A673 (cell line): Measurements from ENCODE around the gene GPR156. TPM values are rescaled to one million over a fixed set of nuclear protein-coding genes. Genes with fewer than 3 reads are reported as not detected.

Experiments used
- BruUV-seq: library from RNA; stranded (reverse); fragments of 400-500 nt; replicated peaks from 2 replicates; lab custom pipeline; 2021; lab: Mats Ljungman, UMichigan
- CTCF ChIA-PET: fragments of 300-600 bp; sonication (Branson Sonifier 250); formaldehyde crosslinking; loops from one replicate; lab custom pipeline; 2022; ENCODE audit warnings: antibody characterized with exemption; lab: Charles Lee
- POLR2A ChIA-PET: fragments of 300-600 bp; sonication (Branson Sonifier 250); formaldehyde crosslinking; loops from one replicate; lab custom pipeline; 2022; ENCODE audit warnings: antibody characterized with exemption; ENCODE audit not compliant: low non-redundant PET; lab: Charles Lee
- DNase-seq: peaks from one replicate; pipeline ENCODE4 v3.0.0-alpha.2; 2015; ENCODE audit warnings: low spot score
- H3K27ac ChIP-seq: fragments of 200-600 bp; sonication (generic); 2 replicates; pipeline ENCODE4 v1.5.1; 2016; ENCODE audit warnings: mixed run types, low read depth, mild to moderate bottlenecking, mixed read lengths, antibody characterized with exemption, low read length; ENCODE audit not compliant: poor library complexity, severe bottlenecking
- H3K27me3 ChIP-seq: fragments of 200-600 bp; sonication (generic); replicated peaks from 2 replicates; pipeline ENCODE4 v1.6.1; 2017; ENCODE audit warnings: mixed run types, low read depth, mild to moderate bottlenecking, mixed read lengths, antibody characterized with exemption, low read length; ENCODE audit not compliant: insufficient read depth, poor library complexity
- H3K36me3 ChIP-seq: fragments of 200-600 bp; sonication (generic); 2 replicates; pipeline ENCODE4 v1.6.1; 2016; ENCODE audit warnings: mixed run types, mild to moderate bottlenecking, mixed read lengths, antibody characterized with exemption, low read length; ENCODE audit not compliant: insufficient read depth, poor library complexity, severe bottlenecking
- H3K4me1 ChIP-seq: fragments of 200-600 bp; sonication (generic); 2 replicates; pipeline ENCODE4 v1.6.1; 2017; ENCODE audit warnings: mixed run types, mild to moderate bottlenecking, mixed read lengths, antibody characterized with exemption, low read length; ENCODE audit not compliant: insufficient read depth, poor library complexity, severe bottlenecking
- H3K4me3 ChIP-seq: fragments of 200-600 bp; sonication (generic); 2 replicates; pipeline ENCODE4 v1.5.1; 2016; ENCODE audit warnings: low read depth, mixed run types, mild to moderate bottlenecking, mixed read lengths, low read length; ENCODE audit not compliant: poor library complexity, severe bottlenecking
- H3K9me3 ChIP-seq: fragments of 200-600 bp; sonication (generic); 2 replicates; pipeline ENCODE4 v1.6.1; 2016; ENCODE audit warnings: mixed run types, low read depth, mild to moderate bottlenecking, mixed read lengths, antibody characterized with exemption, low read length; ENCODE audit not compliant: poor library complexity, severe bottlenecking
- EZH2 ChIP-seq: fragments of 200-600 bp; sonication (generic); IDR thresholded peaks from 2 replicates; pipeline ENCODE4 v1.6.1; 2017; ENCODE audit warnings: borderline replicate concordance, low read depth, mild to moderate bottlenecking, mixed read lengths, antibody characterized with exemption, low read length; ENCODE audit not compliant: poor library complexity, severe bottlenecking
- intact Hi-C: fragments of 100-400 bp; cut with micrococcal nuclease; formaldehyde crosslinking; loops from one replicate; pipeline ENCODE4 v1.10.0; 2022; ENCODE audit not compliant: unreplicated experiment
- total RNA-seq: library from RNA; stranded (reverse); gene quantifications from 2 replicates; pipeline ENCODE4 v1.2.3, GENCODE V29; 2021
- TF ChIP-seq, protein P1 (sequence below): fragments of 300-800, 200-600 bp; sonication (generic); conservative IDR thresholded peaks from 2 replicates; pipeline ENCODE4 v1.5.1; 2017; ENCODE audit warnings: low read depth, mild to moderate bottlenecking, antibody characterized with exemption, low read length, moderate library complexity, mixed read lengths

The GPR156 gene
- total RNA-seq, 1 experiment from 2014 or later: 0.62 TPM

DNA sequence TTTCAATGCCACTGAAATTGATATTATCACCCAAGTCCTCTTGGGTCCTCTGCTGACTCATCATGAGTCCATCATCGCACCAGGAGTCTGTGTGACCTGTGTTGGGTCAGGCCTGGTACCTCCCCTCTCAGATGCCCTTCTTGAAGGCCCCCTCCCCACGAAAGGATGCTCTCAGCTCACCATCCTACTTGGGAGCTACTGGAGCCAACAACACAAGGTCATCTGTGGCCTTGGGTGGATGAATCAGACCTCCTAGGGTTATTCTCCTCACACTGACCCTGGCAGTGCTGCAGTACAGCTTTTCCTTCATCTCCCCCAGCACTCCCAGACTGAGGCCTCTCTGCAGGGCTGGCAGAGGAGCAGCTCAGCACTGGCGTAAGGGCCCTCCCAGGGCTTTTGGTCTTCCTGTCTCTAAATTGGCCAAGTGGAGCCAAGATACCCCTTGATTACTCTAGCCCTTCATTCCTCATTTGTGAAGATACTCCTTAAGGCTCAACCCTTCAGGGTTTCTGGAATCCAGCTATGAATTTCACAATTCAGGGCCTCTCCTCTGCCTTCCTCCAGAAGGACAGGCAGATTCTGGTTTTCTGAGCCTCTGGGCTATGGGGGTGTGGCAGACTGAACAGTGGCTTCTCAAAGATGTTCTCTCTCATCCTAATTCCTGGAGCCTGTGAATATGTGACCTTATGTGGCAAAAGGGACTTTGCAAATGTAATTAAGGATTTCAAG is 110.0 kb downstream of the GPR156 start:
- Histone ChIP-seq H3K4me1 (no peaks in the 10 kb centered on the region), H3K27ac (no peak overlapping the region), H3K4me3 (no peak overlapping the region), H3K9me3 (no peaks in the 10 kb centered on the region), H3K27me3 (no peaks in the 10 kb centered on the region), H3K36me3 (no peaks in the 10 kb centered on the region)
- TF ChIP-seq, protein P1, sequence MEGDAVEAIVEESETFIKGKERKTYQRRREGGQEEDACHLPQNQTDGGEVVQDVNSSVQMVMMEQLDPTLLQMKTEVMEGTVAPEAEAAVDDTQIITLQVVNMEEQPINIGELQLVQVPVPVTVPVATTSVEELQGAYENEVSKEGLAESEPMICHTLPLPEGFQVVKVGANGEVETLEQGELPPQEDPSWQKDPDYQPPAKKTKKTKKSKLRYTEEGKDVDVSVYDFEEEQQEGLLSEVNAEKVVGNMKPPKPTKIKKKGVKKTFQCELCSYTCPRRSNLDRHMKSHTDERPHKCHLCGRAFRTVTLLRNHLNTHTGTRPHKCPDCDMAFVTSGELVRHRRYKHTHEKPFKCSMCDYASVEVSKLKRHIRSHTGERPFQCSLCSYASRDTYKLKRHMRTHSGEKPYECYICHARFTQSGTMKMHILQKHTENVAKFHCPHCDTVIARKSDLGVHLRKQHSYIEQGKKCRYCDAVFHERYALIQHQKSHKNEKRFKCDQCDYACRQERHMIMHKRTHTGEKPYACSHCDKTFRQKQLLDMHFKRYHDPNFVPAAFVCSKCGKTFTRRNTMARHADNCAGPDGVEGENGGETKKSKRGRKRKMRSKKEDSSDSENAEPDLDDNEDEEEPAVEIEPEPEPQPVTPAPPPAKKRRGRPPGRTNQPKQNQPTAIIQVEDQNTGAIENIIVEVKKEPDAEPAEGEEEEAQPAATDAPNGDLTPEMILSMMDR: no peak
- no peak for TF ChIP-seq EZH2
- intact Hi-C loops: no loop called here
- ChIA-PET POLR2A (no interaction called here), CTCF (no interaction called here)
- no TSS peak for BruUV-seq
- DNase-seq: no peak

DNA sequence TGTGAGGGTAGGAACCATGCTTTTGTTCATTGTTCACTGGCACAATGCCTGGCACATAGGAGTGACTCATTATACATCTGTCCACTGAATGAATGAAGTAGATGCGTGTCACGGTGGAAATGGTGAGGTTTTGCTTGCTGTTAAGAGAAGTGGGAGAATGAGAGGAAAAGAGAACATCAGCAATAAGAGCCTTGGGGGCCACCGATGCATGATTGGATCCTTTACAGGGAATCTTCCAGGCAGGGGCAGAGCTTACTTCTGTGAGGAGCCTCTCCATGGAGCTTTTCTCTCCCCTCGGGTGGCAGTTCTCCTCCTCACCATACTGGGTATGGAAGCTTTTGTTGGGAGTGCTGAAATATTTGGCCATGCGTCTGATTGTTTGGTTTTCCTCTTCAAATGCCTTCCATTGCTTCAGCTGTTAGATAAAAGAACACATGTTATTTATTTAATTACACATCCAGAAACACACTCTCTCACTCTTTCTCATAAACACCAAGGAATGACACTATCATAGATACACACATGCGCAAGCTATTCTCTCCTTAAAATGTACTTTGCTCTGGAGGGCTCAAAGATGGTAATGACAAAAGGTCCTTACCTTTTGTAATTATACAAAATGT is 111.9 kb downstream of the GPR156 start:
- H3K36me3 ChIP-seq: no peaks in the 10 kb centered on the region
- no peak for DNase-seq
- CTCF ChIA-PET: no interaction called here
- no peak for TF ChIP-seq EZH2
- no TSS peak for BruUV-seq
- H3K4me1 ChIP-seq: no peaks in the 10 kb centered on the region
- H3K4me3 ChIP-seq: no peak overlapping the region
- no peaks in the 10 kb centered on the region for H3K27me3 ChIP-seq
- intact Hi-C loops: no loop called here
- no peak overlapping the region for H3K27ac ChIP-seq
- POLR2A ChIA-PET: no interaction called here
- no peaks in the 10 kb centered on the region for H3K9me3 ChIP-seq

DNA sequence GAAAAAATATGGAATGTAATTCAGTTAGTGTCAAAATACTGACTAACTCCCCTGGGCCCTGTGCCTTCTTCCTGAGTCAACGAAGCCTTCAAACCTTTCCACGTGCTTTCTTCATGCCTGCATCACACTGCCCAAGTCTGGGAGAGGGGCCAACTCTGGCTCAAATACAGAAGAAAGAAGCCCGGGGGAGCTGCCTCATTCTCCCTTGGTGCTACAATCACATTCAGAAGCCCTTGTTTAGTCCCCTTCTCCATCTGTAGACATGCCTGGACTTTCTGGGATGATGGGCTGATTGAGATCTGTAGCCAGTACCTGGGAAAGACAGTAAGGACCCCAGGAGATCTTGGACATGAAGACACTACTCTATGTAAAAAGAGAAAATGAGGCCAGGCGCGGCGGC is 113.0 kb downstream of the GPR156 start:
- POLR2A ChIA-PET: no interaction called here
- H3K27ac ChIP-seq: no peak overlapping the region
- CTCF ChIA-PET: no interaction called here
- no peaks in the 10 kb centered on the region for H3K27me3 ChIP-seq
- TF ChIP-seq, protein P1: no peak
- no peak for TF ChIP-seq EZH2
- no peaks in the 10 kb centered on the region for H3K4me1 ChIP-seq
- intact Hi-C loops: no loop called here
- no peaks in the 10 kb centered on the region for H3K36me3 ChIP-seq
- no peak for DNase-seq
- BruUV-seq: no TSS peak
- no peak overlapping the region for H3K4me3 ChIP-seq
- no peaks in the 10 kb centered on the region for H3K9me3 ChIP-seq
